Chondrocyte (in vitro differentiated cells): ENCODE measurements around the gene SLC35F3. TPM values are rescaled to one million over a fixed set of nuclear protein-coding genes. Genes with fewer than 3 reads are reported as not detected.
"Not testable (repeated sequence)": the region's sequence is repeated elsewhere in the genome, so short reads cannot be mapped to it uniquely, and the experiment has no call there.

Source experiments
- DNase-seq: peaks from one replicate; pipeline ENCODE4 v3.0.0; 2021; ENCODE audit warnings: mixed read lengths, low spot score
- H3K27ac Mint-ChIP-seq: one replicate; pipeline ENCODE4 v1.8.0; 2021; ENCODE audit warnings: mild to moderate bottlenecking, moderate library complexity, mixed read lengths; ENCODE audit not compliant: unreplicated experiment
- H3K27me3 Mint-ChIP-seq: 2 replicates; pipeline ENCODE4 v1.8.0; 2021; ENCODE audit warnings: low read depth, mixed read lengths
- H3K36me3 Mint-ChIP-seq: 2 replicates; pipeline ENCODE4 v1.8.0; 2021; ENCODE audit warnings: low read depth, mixed read lengths
- H3K4me1 Mint-ChIP-seq: 2 replicates; pipeline ENCODE4 v1.8.0; 2021; ENCODE audit warnings: low read depth, mild to moderate bottlenecking, mixed read lengths
- H3K4me3 Mint-ChIP-seq: one replicate; pipeline ENCODE4 v1.8.0; 2021; ENCODE audit warnings: mild to moderate bottlenecking, moderate library complexity, mixed read lengths; ENCODE audit not compliant: unreplicated experiment
- H3K9me3 Mint-ChIP-seq: 2 replicates; pipeline ENCODE4 v1.8.0; 2021; ENCODE audit warnings: low read depth, mixed read lengths
- total RNA-seq: library from RNA; stranded (reverse); gene quantifications from 3 replicates; pipeline ENCODE4 v1.2.1, GENCODE V29; 2021
- TF ChIP-seq, protein P1 (sequence below): fragments of 200-600 bp; sonication (generic); IDR thresholded peaks from 2 replicates; pipeline ENCODE4 v1.5.0; 2021; ENCODE audit warnings: antibody characterized with exemption, mild to moderate bottlenecking, moderate library complexity

The SLC35F3 gene
- total RNA-seq, 1 donor from 2014 or later: not detected

DNA sequence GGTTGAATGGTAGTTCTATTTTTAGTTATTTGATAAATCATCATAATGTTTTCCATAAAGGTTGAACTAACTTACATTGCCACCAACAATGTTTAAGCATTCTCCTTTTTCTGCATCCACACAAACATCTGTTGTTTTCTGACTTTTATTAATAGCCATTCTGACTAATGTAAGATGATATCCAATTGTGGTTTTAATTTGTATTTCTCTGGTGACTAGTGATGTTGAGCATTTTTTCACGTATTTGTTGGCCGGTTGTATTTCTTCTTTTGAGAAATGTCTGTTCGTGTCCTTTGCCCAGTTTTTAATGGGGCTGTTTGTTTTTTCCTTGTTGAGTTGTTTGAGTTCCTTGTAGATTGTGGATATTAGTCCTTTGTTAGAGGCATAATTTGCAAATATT, 24.6 kb upstream of the SLC35F3 start:
- no peaks in the 10 kb centered on the region for H3K36me3 Mint-ChIP-seq
- no peaks in the 10 kb centered on the region for H3K27me3 Mint-ChIP-seq
- TF ChIP-seq, protein P1, sequence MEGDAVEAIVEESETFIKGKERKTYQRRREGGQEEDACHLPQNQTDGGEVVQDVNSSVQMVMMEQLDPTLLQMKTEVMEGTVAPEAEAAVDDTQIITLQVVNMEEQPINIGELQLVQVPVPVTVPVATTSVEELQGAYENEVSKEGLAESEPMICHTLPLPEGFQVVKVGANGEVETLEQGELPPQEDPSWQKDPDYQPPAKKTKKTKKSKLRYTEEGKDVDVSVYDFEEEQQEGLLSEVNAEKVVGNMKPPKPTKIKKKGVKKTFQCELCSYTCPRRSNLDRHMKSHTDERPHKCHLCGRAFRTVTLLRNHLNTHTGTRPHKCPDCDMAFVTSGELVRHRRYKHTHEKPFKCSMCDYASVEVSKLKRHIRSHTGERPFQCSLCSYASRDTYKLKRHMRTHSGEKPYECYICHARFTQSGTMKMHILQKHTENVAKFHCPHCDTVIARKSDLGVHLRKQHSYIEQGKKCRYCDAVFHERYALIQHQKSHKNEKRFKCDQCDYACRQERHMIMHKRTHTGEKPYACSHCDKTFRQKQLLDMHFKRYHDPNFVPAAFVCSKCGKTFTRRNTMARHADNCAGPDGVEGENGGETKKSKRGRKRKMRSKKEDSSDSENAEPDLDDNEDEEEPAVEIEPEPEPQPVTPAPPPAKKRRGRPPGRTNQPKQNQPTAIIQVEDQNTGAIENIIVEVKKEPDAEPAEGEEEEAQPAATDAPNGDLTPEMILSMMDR: no peak
- H3K4me3 Mint-ChIP-seq: no peak overlapping the region
- H3K4me1 Mint-ChIP-seq: no peaks in the 10 kb centered on the region
- DNase-seq: no peak
- H3K27ac Mint-ChIP-seq: no peak overlapping the region
- H3K9me3 Mint-ChIP-seq: no peaks in the 10 kb centered on the region

DNA sequence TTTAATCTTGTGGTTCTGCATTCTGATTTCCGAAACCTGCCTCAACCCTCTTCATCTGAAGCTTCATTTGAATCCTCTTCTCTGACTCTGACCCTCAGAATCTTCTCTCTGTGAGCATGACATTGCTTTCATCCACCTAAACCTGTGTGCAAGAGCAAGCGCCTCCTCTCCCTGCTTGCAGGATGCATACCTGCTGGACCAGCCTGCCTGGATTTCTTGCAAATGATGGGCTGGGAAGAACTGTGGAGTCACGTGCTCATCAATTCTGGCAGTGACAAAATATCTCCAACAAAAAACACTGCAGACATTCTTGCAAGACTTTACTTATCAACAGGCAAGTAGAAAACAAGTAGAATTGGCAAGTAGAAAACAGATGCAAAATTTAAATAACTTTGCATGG, 20.8 kb upstream of the SLC35F3 start:
- H3K27ac Mint-ChIP-seq: no peak overlapping the region
- no peak for DNase-seq
- H3K4me3 Mint-ChIP-seq: no peak overlapping the region
- no peaks in the 10 kb centered on the region for H3K27me3 Mint-ChIP-seq
- H3K4me1 Mint-ChIP-seq: no peaks in the 10 kb centered on the region
- peaks cover under 1% of the 10 kb centered on the region for H3K9me3 Mint-ChIP-seq
- no peaks in the 10 kb centered on the region for H3K36me3 Mint-ChIP-seq
- TF ChIP-seq, protein P1: no peak

DNA sequence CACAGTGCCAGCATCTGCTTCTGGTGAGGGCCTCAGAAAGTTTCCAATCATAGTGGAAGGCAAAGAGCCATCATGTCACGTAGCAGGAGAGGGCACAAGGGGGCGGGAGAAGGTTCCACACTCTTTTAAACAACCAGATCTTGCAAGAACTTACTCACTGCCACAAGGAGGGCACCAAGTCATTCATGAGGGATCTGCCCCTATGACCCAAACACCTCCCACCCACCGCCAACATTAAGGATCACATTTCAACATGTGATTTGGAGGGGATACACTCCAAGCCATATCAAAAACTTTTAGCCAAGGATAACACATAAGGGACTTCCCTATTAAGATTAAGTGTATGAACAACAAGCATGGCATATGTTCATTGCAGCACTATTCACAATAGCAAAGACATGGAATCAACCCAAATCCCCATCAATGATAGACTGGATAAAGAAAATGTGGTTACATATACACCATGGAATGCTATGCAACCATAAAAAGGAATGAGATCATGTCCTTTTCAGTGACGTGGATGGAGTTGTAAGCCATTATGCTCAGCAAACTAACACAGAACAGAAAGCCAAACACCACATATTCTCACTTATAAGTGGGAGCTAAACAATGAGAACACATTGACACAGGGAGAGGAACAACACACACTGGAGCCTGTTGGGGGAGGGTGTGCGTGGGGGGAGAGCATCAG, 19.9 kb upstream of the SLC35F3 start:
- TF ChIP-seq, protein P1: no peak
- Mint-ChIP-seq H3K27ac (no peak overlapping the region), H3K36me3 (no peaks in the 10 kb centered on the region), H3K27me3 (no peaks in the 10 kb centered on the region), H3K9me3 (peaks cover 7% of the 10 kb centered on the region), H3K4me3 (no peak overlapping the region), H3K4me1 (no peaks in the 10 kb centered on the region)
- no peak for DNase-seq

DNA sequence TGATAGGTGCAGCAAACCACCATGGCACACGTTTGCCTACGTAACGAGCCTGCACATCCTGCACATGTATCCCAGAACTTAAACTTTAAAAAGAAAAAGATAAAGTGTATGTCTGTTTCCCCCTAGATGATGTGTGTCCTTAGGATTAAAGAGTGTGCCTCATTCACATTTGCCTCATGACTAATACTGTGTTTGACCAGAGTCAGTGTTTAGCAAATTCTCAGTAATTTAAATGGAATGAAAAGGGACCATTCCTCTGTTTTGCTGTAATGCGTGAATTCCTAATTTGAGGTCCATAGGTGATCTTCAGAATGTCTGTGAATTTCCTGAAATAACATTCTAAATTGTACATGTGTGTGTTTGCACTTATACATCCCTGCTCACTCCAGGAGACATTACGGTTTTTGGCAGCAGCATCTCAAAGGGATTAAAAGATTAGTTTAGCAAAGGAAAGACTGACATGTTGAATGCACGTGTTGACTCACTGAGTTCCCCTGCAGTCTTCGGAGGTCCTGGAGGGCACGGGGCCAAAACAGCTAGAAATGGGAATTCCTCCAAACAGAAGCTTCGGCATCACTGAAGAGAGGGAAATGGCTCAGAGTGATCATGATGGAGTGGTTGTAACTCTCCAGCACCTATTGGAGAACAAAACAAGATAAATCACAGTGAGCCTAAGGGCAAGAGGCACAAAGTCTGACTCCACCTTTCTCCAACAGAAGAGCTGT, 19.1 kb upstream of the SLC35F3 start:
- Mint-ChIP-seq H3K4me3 (no peak overlapping the region), H3K4me1 (no peaks in the 10 kb centered on the region), H3K27me3 (no peaks in the 10 kb centered on the region), H3K27ac (no peak overlapping the region), H3K9me3 (peaks cover 12% of the 10 kb centered on the region), H3K36me3 (no peaks in the 10 kb centered on the region)
- no peak for DNase-seq
- TF ChIP-seq, protein P1: no peak

DNA sequence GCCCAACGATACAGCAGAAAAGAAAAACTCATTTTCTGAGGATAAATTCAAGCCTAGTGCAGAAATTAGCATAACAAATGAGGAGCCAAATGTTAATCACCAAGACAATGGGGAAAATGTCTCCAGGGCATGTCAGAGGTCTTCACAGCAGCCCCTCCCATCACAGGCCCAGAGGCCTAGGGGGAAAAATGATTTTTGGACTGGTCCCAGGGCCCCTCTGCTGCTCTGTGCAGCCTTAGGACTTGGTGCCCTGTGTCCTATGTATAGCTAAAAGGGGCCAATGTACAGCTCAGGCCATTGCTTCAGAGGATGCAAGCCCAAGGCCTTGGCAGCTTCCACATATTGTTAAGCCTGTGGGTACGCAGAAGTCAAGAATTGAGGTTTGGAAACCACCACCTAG, 13.3 kb upstream of the SLC35F3 start:
- not testable (repeated sequence) for DNase-seq, H3K36me3 Mint-ChIP-seq, H3K27ac Mint-ChIP-seq, H3K4me3 Mint-ChIP-seq, H3K27me3 Mint-ChIP-seq, H3K4me1 Mint-ChIP-seq
- H3K9me3 Mint-ChIP-seq: peaks cover 18% of the 10 kb centered on the region
